Endothelial cell (in vitro differentiated cells): Measurements from ENCODE around the gene PSD. TPM values are rescaled to one million over a fixed set of nuclear protein-coding genes. Genes with fewer than 3 reads are reported as not detected.

Experiments used
- DNase-seq: peaks from one replicate; pipeline ENCODE4 v3.0.0; 2021; ENCODE audit warnings: low spot score
- H3K27ac Mint-ChIP-seq: one replicate; pipeline ENCODE4 v1.8.0; 2021; ENCODE audit warnings: mixed read lengths, inconsistent platforms; ENCODE audit not compliant: unreplicated experiment
- H3K27me3 Mint-ChIP-seq: one replicate; pipeline ENCODE4 v1.8.0; 2021; ENCODE audit warnings: mild to moderate bottlenecking, moderate library complexity, mixed read lengths, inconsistent platforms; ENCODE audit not compliant: unreplicated experiment
- H3K36me3 Mint-ChIP-seq: one replicate; pipeline ENCODE4 v1.8.0; 2021; ENCODE audit warnings: mild to moderate bottlenecking, low read depth, mixed read lengths, inconsistent platforms; ENCODE audit not compliant: unreplicated experiment
- H3K4me1 Mint-ChIP-seq: one replicate; pipeline ENCODE4 v1.8.0; 2021; ENCODE audit warnings: mild to moderate bottlenecking, mixed read lengths, inconsistent platforms; ENCODE audit not compliant: unreplicated experiment
- H3K4me3 Mint-ChIP-seq: one replicate; pipeline ENCODE4 v1.8.0; 2021; ENCODE audit warnings: mild to moderate bottlenecking, mixed read lengths, inconsistent platforms; ENCODE audit not compliant: unreplicated experiment
- H3K9me3 Mint-ChIP-seq: one replicate; pipeline ENCODE4 v1.8.0; 2021; ENCODE audit warnings: mixed read lengths, inconsistent platforms; ENCODE audit not compliant: unreplicated experiment
- total RNA-seq: library from RNA; stranded (reverse); fragmentation: NEBNext Ultra II Directional; extraction: Animal tissue kit (Norgen Biotek cat#: 25700); gene quantifications from one replicate; pipeline ENCODE4 v1.2.1, GENCODE V29; 2021; ENCODE audit not compliant: unreplicated experiment
- TF ChIP-seq, protein P1 (sequence below): fragments of 200-600 bp; sonication (generic); IDR thresholded peaks from one replicate; pipeline ENCODE4 v1.5.0; 2021; ENCODE audit warnings: antibody characterized with exemption; ENCODE audit not compliant: unreplicated experiment

Gene PSD
- total RNA-seq, 1 donor from 2014 or later: 0.31 TPM

DNA sequence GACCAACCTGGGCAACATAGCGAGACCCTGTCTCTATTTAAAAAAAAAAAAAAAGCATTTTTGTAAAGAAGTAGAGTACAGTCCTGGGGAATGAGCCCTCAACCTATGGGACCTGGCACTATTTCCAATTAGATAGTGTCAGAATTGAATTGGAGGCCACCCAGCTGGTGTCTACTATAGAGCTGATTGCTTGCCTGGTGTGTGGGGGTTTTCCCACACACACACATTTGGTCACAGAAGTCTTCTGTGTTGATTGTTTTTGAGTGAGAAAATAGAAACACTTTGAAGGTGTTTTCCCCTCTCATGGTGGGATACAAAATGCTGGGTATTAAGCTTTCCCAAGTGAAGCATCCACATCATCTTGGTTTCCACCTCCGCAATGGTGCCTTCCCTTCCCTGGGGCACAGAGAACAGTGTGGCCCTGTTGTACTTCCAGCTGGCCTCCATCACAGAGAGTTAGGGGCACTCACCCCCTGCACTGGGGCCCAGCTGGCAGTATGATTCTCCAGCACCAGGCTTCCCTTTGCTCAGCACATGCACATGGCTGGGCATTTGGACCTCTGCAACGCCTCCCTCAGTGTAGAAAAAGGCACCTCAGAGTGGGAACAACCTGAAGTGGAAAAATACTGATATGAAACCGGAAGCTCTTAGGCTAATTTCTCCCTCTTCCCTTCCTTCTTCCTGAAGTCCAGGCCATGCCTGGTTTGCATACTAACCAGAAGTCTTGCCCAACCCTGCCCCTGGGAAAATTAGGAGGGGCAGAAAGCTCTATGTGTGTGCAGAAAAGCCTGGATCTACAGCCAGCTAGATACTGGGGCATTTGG is 33.8 kb downstream of the PSD start:
- Mint-ChIP-seq H3K27ac (no peak overlapping the region), H3K36me3 (peaks cover 8% of the 10 kb centered on the region), H3K4me3 (no peak overlapping the region), H3K4me1 (peaks cover 6% of the 10 kb centered on the region), H3K9me3 (no peaks in the 10 kb centered on the region), H3K27me3 (peaks cover 3% of the 10 kb centered on the region)
- TF ChIP-seq, protein P1, sequence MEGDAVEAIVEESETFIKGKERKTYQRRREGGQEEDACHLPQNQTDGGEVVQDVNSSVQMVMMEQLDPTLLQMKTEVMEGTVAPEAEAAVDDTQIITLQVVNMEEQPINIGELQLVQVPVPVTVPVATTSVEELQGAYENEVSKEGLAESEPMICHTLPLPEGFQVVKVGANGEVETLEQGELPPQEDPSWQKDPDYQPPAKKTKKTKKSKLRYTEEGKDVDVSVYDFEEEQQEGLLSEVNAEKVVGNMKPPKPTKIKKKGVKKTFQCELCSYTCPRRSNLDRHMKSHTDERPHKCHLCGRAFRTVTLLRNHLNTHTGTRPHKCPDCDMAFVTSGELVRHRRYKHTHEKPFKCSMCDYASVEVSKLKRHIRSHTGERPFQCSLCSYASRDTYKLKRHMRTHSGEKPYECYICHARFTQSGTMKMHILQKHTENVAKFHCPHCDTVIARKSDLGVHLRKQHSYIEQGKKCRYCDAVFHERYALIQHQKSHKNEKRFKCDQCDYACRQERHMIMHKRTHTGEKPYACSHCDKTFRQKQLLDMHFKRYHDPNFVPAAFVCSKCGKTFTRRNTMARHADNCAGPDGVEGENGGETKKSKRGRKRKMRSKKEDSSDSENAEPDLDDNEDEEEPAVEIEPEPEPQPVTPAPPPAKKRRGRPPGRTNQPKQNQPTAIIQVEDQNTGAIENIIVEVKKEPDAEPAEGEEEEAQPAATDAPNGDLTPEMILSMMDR: no peak
- no peak for DNase-seq

DNA sequence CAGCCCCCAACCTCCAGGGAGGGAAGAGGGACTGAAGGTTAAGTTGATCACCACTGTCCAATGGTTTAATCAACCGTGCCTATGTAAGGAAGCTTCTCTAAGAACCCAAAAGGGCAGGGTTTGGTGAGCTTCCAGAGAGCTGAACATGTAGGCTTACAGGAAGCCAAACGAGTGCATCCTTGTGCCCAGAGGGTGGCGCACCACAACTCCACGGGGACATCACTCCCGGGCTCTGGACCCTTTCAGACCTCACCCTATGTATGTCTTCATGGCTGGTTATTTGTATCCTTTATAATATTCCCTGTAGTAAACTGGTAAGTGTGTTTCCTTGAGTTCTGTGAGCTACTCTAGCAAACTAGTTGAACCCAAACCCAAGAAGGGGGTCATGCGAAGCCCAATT is 34.5 kb downstream of the PSD start:
- TF ChIP-seq, protein P1: no peak
- peaks cover 15% of the 10 kb centered on the region for H3K36me3 Mint-ChIP-seq
- DNase-seq: no peak
- no peak overlapping the region for H3K27ac Mint-ChIP-seq
- peaks cover 6% of the 10 kb centered on the region for H3K4me1 Mint-ChIP-seq
- no peaks in the 10 kb centered on the region for H3K9me3 Mint-ChIP-seq
- no peak overlapping the region for H3K4me3 Mint-ChIP-seq
- H3K27me3 Mint-ChIP-seq: peaks cover 3% of the 10 kb centered on the region

DNA sequence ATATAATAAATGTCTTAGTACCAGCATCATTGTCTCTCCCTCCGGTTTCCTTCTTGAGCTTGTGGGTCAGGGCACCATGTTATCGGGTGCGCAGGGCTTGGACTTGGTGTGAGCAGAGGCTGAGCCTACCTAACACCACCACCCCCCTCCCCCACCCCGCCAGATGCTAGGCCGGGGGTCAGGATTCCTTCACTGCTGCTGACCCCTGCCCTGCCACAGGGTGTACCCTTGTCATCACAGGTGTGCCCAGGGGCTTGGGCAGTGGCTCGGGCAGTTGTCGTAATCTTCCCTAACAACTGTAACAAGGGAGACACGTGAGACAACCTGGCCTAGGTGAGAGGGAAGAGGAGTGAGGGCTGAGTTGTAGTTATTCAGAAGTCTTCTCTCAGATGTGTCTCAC is 35.7 kb downstream of the PSD start:
- Mint-ChIP-seq H3K4me3 (no peak overlapping the region), H3K9me3 (no peaks in the 10 kb centered on the region), H3K27me3 (peaks cover 3% of the 10 kb centered on the region), H3K27ac (no peak overlapping the region), H3K36me3 (peaks cover 18% of the 10 kb centered on the region), H3K4me1 (peaks cover 6% of the 10 kb centered on the region)
- no peak for DNase-seq
- TF ChIP-seq, protein P1: no peak

DNA sequence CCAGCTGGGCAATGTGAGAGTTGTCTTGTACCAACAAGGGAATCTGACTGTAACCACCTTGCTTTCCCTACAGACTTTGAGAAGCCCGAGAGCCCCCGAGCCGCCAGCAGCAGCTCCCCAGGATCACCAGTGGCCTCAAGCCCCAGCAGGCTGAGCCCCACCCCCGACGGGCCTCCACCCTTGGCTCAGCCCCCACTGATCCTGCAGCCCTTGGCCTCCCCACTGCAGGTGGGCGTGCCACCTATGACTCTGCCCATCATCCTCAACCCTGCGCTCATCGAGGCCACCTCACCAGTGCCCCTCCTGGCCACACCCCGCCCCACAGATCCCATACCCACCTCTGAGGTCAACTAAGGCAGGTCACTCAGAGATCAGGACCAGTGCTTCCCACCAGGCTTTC is 36.6 kb downstream of the PSD start:
- Mint-ChIP-seq H3K27me3 (peaks cover 3% of the 10 kb centered on the region), H3K4me3 (no peak overlapping the region), H3K36me3 (peaks cover 18% of the 10 kb centered on the region)

DNA sequence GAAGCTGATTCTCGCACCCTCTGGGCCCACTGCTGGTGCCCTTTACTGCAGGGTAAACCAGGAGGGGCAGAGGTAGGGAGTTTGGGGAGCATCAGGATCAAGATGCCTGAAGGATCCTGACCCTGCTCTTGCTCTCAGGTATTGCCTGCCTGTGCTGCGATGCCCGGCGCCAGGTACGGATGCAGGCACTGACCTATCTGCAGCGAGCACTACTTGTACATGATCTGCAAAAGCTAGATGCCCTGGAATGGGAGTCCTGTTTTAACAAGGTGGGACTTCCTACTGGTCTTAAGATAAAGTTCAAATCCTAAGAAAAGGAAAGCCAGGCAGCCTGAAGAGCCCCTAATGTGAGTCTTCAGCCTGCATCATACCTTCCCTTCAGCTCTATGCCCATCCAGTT is 39.2 kb downstream of the PSD start:
- H3K36me3 Mint-ChIP-seq: peaks cover 26% of the 10 kb centered on the region
- no peak overlapping the region for H3K4me3 Mint-ChIP-seq
- H3K4me1 Mint-ChIP-seq: no peaks in the 10 kb centered on the region
- DNase-seq: no peak
- H3K27ac Mint-ChIP-seq: no peak overlapping the region
- peaks cover 5% of the 10 kb centered on the region for H3K27me3 Mint-ChIP-seq
- no peaks in the 10 kb centered on the region for H3K9me3 Mint-ChIP-seq
- TF ChIP-seq, protein P1: no peak

More for the DNA sequence above, 36.6 kb downstream of the PSD start:
- Mint-ChIP-seq H3K9me3 (no peaks in the 10 kb centered on the region), H3K27ac (no peak overlapping the region), H3K4me1 (peaks cover 6% of the 10 kb centered on the region)
- no peak for DNase-seq
- TF ChIP-seq, protein P1: no peak
